Hair follicular keratinocyte (primary cell): Measurements from ENCODE around the gene CDX2. TPM values are rescaled to one million over a fixed set of nuclear protein-coding genes. Genes with fewer than 3 reads are reported as not detected.

Experiments
- total RNA-seq: library from RNA; depleted of rRNA; stranded (reverse); fragments of >200 nt; gene quantifications from 2 replicates; pipeline ENCODE4 v1.2.3, GENCODE V29; 2015

CDX2 gene, protein sequence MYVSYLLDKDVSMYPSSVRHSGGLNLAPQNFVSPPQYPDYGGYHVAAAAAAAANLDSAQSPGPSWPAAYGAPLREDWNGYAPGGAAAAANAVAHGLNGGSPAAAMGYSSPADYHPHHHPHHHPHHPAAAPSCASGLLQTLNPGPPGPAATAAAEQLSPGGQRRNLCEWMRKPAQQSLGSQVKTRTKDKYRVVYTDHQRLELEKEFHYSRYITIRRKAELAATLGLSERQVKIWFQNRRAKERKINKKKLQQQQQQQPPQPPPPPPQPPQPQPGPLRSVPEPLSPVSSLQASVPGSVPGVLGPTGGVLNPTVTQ
- total RNA-seq: not detected in 2 replicates

DNA sequence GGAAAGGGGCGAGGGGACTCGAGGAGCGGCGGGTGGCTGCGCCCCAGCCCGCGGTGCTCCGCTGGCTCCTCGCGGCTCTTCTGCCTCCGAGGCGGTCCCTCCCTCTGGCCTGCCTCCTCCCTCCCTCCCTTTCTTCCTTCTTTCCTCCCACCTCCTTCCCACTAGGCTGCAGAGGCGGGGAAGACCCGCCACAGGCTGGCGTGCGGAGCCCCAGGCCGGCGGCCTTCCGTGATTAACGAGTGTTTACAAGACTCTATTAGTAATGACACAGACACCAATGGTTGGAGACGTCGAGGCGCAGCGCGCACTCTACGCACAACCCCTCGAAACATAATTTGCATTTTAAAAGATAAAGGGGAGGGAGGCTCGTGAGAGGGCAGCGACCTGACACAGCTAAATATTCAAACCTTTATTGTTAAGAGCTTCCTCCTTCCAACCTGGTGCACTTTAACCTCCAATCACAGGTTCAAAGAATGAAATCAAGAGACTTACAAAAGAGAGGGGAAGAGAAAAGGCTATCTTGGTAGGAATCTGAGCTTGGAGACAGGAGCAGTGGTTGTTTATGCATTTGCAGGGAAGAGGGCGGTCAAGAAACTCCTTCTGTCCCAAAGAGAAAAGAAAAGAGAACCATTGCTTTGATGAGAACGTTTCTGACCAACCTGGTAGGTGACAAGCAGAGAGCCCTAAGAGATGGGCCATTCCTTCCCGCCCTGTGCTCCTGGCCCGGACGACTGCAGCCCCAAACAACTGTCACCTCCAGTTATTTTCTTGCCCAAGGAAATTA is at the start of gene CDX2:
Gene CDX2, minus strand, starts transcription at position 234 of the 784 bp plus-strand sequence. CDS start 309 bp downstream, outside the sequence.

DNA sequence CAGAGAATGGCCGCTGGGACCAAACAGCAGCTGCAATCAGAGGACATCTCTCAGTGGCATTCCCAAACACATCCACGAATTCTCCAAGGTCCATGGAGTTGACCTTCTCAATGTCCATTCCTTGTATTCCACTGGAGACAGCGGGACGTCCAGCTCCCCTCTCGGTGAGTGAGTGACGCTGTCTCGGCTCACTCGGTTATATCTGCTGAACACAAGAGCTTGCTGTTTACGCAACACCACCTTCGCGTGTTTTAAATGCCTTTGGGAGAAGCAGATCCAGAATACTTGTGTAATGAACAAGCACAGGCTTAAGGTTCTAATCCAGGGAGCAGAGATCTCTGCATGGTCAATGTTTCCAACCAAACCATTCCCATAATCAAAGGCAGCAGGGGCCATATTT is 19.4 kb upstream of the CDX2 start, which contains the start of gene URAD:
Gene URAD, minus strand, starts transcription at position 174 of the 400 bp plus-strand sequence. Its CDS starts 56 bp downstream, at position 118.

DNA sequence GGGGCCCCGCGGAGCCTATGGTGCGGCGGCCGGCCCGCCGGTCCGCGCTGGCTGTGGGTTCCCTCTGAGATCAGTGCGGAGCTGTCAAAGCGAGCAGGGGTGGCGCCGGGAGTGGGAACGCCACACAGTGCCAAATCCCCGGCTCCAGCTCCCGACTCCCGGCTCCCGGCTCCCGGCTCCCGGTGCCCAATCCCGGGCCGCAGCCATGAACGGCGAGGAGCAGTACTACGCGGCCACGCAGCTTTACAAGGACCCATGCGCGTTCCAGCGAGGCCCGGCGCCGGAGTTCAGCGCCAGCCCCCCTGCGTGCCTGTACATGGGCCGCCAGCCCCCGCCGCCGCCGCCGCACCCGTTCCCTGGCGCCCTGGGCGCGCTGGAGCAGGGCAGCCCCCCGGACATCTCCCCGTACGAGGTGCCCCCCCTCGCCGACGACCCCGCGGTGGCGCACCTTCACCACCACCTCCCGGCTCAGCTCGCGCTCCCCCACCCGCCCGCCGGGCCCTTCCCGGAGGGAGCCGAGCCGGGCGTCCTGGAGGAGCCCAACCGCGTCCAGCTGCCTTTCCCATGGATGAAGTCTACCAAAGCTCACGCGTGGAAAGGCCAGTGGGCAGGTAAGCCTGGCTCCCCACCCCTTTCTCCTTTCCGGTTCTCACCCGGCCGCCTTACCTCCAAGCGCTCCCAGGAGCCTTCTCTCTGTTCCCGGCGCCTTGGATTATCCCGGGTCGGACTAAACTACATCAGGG is 49.0 kb downstream of the CDX2 start, which contains the start of gene PDX1:
Gene PDX1, plus strand, starts transcription at position 67 of the 743 bp plus-strand sequence. Its CDS starts 139 bp downstream, at position 206.

Other genes with a start within 250 kb of the CDX2 start
- not detected in 2 replicates for gene GSX1, start 176.8 kb downstream of the CDX2 start, total RNA-seq
- gene PDX1, start 49.3 kb downstream of the CDX2 start, total RNA-seq: not detected in 2 replicates
- gene URAD, start 19.4 kb upstream of the CDX2 start, total RNA-seq: not detected in 2 replicates
- gene FLT3, start 131.3 kb upstream of the CDX2 start, total RNA-seq: not detected in 2 replicates
- 10.2 and 15.1 TPM in 2 replicates for gene PAN3, start 169.2 kb upstream of the CDX2 start, total RNA-seq